BE2C (cell line): ENCODE data around the gene DEUP1.

Source experiments
- DNase-seq: peaks from one replicate; pipeline ENCODE4 v3.0.0-alpha.2; 2020
- H3K27me3 ChIP-seq: fragments of 250-450 bp; sonication (Bioruptor Pico); 2 replicates; pipeline ENCODE4 v1.5.1; 2020; ENCODE audit warnings: mild to moderate bottlenecking
- H3K36me3 ChIP-seq: fragments of 250-450 bp; sonication (Bioruptor Pico); 2 replicates; pipeline ENCODE4 v1.5.1; 2020; ENCODE audit warnings: mild to moderate bottlenecking
- H3K4me1 ChIP-seq: fragments of 250-450 bp; sonication (Bioruptor Pico); 2 replicates; pipeline ENCODE4 v1.5.1; 2020
- H3K4me3 ChIP-seq: 2 replicates; pipeline ENCODE4 v1.5.1; 2011; ENCODE audit warnings: low read depth, low read length
- H3K9me3 ChIP-seq: fragments of 250-450 bp; sonication (Bioruptor Pico); 2 replicates; pipeline ENCODE4 v1.5.1; 2020
- CTCF ChIP-seq: IDR thresholded peaks from 2 replicates; pipeline ENCODE4 v1.5.1; 2012; ENCODE audit warnings: mild to moderate bottlenecking, low read depth, low read length

DEUP1 gene

GRCh38 chr11:93481279-93481678 is 150.7 kb downstream of the DEUP1 start:
- H3K36me3 ChIP-seq, result peaks cover 29% of the 10 kb centered on the region

GRCh38 chr11:93481696-93482095 is 151.2 kb downstream of the DEUP1 start:
- no peak for DNase-seq
- Histone ChIP-seq H3K9me3 (no peaks in the 10 kb centered on the region), H3K4me3 (no peak overlapping the region), H3K36me3 (peaks cover 26% of the 10 kb centered on the region), H3K27me3 (no peaks in the 10 kb centered on the region), H3K4me1 (peaks cover under 1% of the 10 kb centered on the region; the same call in 1 of the 2 replicates)
- no peak for TF ChIP-seq CTCF

More at GRCh38 chr11:93481279-93481678, 150.7 kb downstream of the DEUP1 start:
- Histone ChIP-seq H3K9me3 (no peaks in the 10 kb centered on the region), H3K27me3 (no peaks in the 10 kb centered on the region), H3K4me3 (no peak overlapping the region), H3K4me1 (no peaks in the 10 kb centered on the region)
- no peak for DNase-seq
- no peak for TF ChIP-seq CTCF

- peaks cover 24% of the 10 kb centered on the region for H3K36me3 ChIP-seq
- H3K9me3 ChIP-seq, result no peaks in the 10 kb centered on the region
- H3K4me1 ChIP-seq, result peaks cover 7% of the 10 kb centered on the region; the same call in 1 of the 2 replicates
- TF ChIP-seq CTCF, result no peak
- no peaks in the 10 kb centered on the region for H3K27me3 ChIP-seq
- H3K4me3 ChIP-seq, result no peak overlapping the region
- no peak for DNase-seq
These were observed 152.0 kb downstream of the DEUP1 start for GRCh38 chr11:93482556-93482955.

GRCh38 chr11:93484716-93485115 is 154.2 kb downstream of the DEUP1 start:
- Histone ChIP-seq H3K27me3 (no peaks in the 10 kb centered on the region), H3K4me1 (peaks cover 7% of the 10 kb centered on the region)
- no peak for TF ChIP-seq CTCF

GRCh38 chr11:93485983-93486382 is 155.4 kb downstream of the DEUP1 start:
- Histone ChIP-seq H3K27me3 (no peaks in the 10 kb centered on the region), H3K36me3 (peaks cover 11% of the 10 kb centered on the region), H3K9me3 (no peaks in the 10 kb centered on the region), H3K4me3 (no peak overlapping the region), H3K4me1 (peaks cover 8% of the 10 kb centered on the region)
- DNase-seq, result no peak
- TF ChIP-seq CTCF, result no peak

More at GRCh38 chr11:93484716-93485115, 154.2 kb downstream of the DEUP1 start:
- peak; percentile 43 for DNase-seq
- no peak overlapping the region for H3K4me3 ChIP-seq
- H3K36me3 ChIP-seq, result peaks cover 11% of the 10 kb centered on the region
- no peaks in the 10 kb centered on the region for H3K9me3 ChIP-seq

- no peak overlapping the region for H3K4me3 ChIP-seq
- DNase-seq, result peak; percentile 25
- peaks cover 19% of the 10 kb centered on the region for H3K4me1 ChIP-seq
- no peaks in the 10 kb centered on the region for H3K9me3 ChIP-seq
- peaks cover 19% of the 10 kb centered on the region for H3K36me3 ChIP-seq
- no peak for TF ChIP-seq CTCF
- H3K27me3 ChIP-seq, result no peaks in the 10 kb centered on the region
These were observed 156.5 kb downstream of the DEUP1 start for GRCh38 chr11:93487032-93487483.
